ENCODE measurements around the gene ZNF37A.
"Not testable (repeated sequence)": the region's sequence is repeated elsewhere in the genome, so short reads cannot be mapped to it uniquely, and the experiment has no call there.

Gene ZNF37A

GRCh38 chr10:38150891-38151463 lies 56.8 kb downstream of the ZNF37A start:
- H3K4me1 ChIP-seq (ENCODE audit: control insufficient read depth in 1 of 2, insufficient read depth in 2 of 2, low read length in 2 of 2); H3K36me3 ChIP-seq (ENCODE audit: control insufficient read depth in 1 of 2, insufficient read depth in 2 of 2, low read length in 2 of 2); H3K27ac ChIP-seq (ENCODE audit: low read length); H3K9me3 ChIP-seq (ENCODE audit: control insufficient read depth in 1 of 2, low read length in 2 of 2); H3K27me3 ChIP-seq (ENCODE audit: low read depth, low read length); H3K4me3 ChIP-seq (ENCODE audit: low read depth in 1 of 2, low read length in 2 of 2): not testable (repeated sequence)

- H3K9me3 ChIP-seq (ENCODE audit: control insufficient read depth in 1 of 2, low read length in 2 of 2) = peaks cover 0 to 28% of the 10 kb centered on the region in 2 donors
- H3K36me3 ChIP-seq (ENCODE audit: control insufficient read depth in 1 of 2, insufficient read depth in 2 of 2, low read length in 2 of 2) = no peaks in the 10 kb centered on the region
- no peaks in the 10 kb centered on the region for H3K4me1 ChIP-seq (ENCODE audit: control insufficient read depth in 1 of 2, insufficient read depth in 2 of 2, low read length in 2 of 2)
- no peak overlapping the region for H3K4me3 ChIP-seq (ENCODE audit: low read depth in 1 of 2, low read length in 2 of 2)
- no peak overlapping the region for H3K27ac ChIP-seq (ENCODE audit: low read length)
- H3K27me3 ChIP-seq (ENCODE audit: low read depth, low read length) = no peaks in the 10 kb centered on the region
These were observed 62.5 kb downstream of the ZNF37A start for GRCh38 chr10:38156416-38157269.

GRCh38 chr10:38157270-38157685 lies 63.1 kb downstream of the ZNF37A start:
- no peaks in the 10 kb centered on the region for H3K27me3 ChIP-seq (ENCODE audit: low read depth, low read length)
- H3K4me1 ChIP-seq (ENCODE audit: control insufficient read depth in 1 of 2, insufficient read depth in 2 of 2, low read length in 2 of 2) = no peaks in the 10 kb centered on the region
- H3K4me3 ChIP-seq (ENCODE audit: low read depth in 1 of 2, low read length in 2 of 2) = no peak overlapping the region
- H3K9me3 ChIP-seq (ENCODE audit: control insufficient read depth in 1 of 2, low read length in 2 of 2) = peaks cover 0 to 28% of the 10 kb centered on the region in 2 donors
- H3K27ac ChIP-seq (ENCODE audit: low read length) = no peak overlapping the region
- no peaks in the 10 kb centered on the region for H3K36me3 ChIP-seq (ENCODE audit: control insufficient read depth in 1 of 2, insufficient read depth in 2 of 2, low read length in 2 of 2)

GRCh38 chr10:38159004-38159403 lies 64.9 kb downstream of the ZNF37A start:
- H3K27me3 ChIP-seq (ENCODE audit: low read depth, low read length) = no peaks in the 10 kb centered on the region
- H3K9me3 ChIP-seq (ENCODE audit: control insufficient read depth in 1 of 2, low read length in 2 of 2) = peaks cover 0 to 28% of the 10 kb centered on the region in 2 donors
- H3K4me3 ChIP-seq (ENCODE audit: low read depth in 1 of 2, low read length in 2 of 2) = no peak overlapping the region
- no peak overlapping the region for H3K27ac ChIP-seq (ENCODE audit: low read length)
- H3K36me3 ChIP-seq (ENCODE audit: control insufficient read depth in 1 of 2, insufficient read depth in 2 of 2, low read length in 2 of 2) = no peaks in the 10 kb centered on the region
- H3K4me1 ChIP-seq (ENCODE audit: control insufficient read depth in 1 of 2, insufficient read depth in 2 of 2, low read length in 2 of 2) = no peaks in the 10 kb centered on the region

GRCh38 chr10:38163617-38164016 lies 69.5 kb downstream of the ZNF37A start:
- H3K9me3 ChIP-seq (ENCODE audit: control insufficient read depth in 1 of 2, low read length in 2 of 2) = peaks cover 0 to 17% of the 10 kb centered on the region in 2 donors
- H3K27me3 ChIP-seq (ENCODE audit: low read depth, low read length) = no peaks in the 10 kb centered on the region
- no peak overlapping the region for H3K27ac ChIP-seq (ENCODE audit: low read length)
- no peaks in the 10 kb centered on the region for H3K36me3 ChIP-seq (ENCODE audit: control insufficient read depth in 1 of 2, insufficient read depth in 2 of 2, low read length in 2 of 2)
- no peaks in the 10 kb centered on the region for H3K4me1 ChIP-seq (ENCODE audit: control insufficient read depth in 1 of 2, insufficient read depth in 2 of 2, low read length in 2 of 2)
- H3K4me3 ChIP-seq (ENCODE audit: low read depth in 1 of 2, low read length in 2 of 2) = no peak overlapping the region

- Histone ChIP-seq H3K27ac (ENCODE audit: low read length) (no peak overlapping the region), H3K36me3 (ENCODE audit: control insufficient read depth in 1 of 2, insufficient read depth in 2 of 2, low read length in 2 of 2) (no peaks in the 10 kb centered on the region), H3K9me3 (ENCODE audit: control insufficient read depth in 1 of 2, low read length in 2 of 2) (no peaks in the 10 kb centered on the region), H3K4me1 (ENCODE audit: control insufficient read depth in 1 of 2, insufficient read depth in 2 of 2, low read length in 2 of 2) (no peaks in the 10 kb centered on the region), H3K4me3 (ENCODE audit: low read depth in 1 of 2, low read length in 2 of 2) (no peak overlapping the region), H3K27me3 (ENCODE audit: low read depth, low read length) (no peaks in the 10 kb centered on the region)
These were observed 80.2 kb downstream of the ZNF37A start for GRCh38 chr10:38174336-38174735.

- no peak overlapping the region for H3K27ac ChIP-seq (ENCODE audit: low read length)
- H3K9me3 ChIP-seq (ENCODE audit: control insufficient read depth in 1 of 2, low read length in 2 of 2) = peaks cover 0 to 2% of the 10 kb centered on the region in 2 donors
- H3K36me3 ChIP-seq (ENCODE audit: control insufficient read depth in 1 of 2, insufficient read depth in 2 of 2, low read length in 2 of 2) = no peaks in the 10 kb centered on the region
- H3K4me1 ChIP-seq (ENCODE audit: control insufficient read depth in 1 of 2, insufficient read depth in 2 of 2, low read length in 2 of 2) = no peaks in the 10 kb centered on the region
- no peaks in the 10 kb centered on the region for H3K27me3 ChIP-seq (ENCODE audit: low read depth, low read length)
- no peak overlapping the region for H3K4me3 ChIP-seq (ENCODE audit: low read depth in 1 of 2, low read length in 2 of 2)
These were observed 90.3 kb downstream of the ZNF37A start for GRCh38 chr10:38184477-38184876.

All from muscle layer of duodenum (tissue), 2 donors.